GM12892 (cell line): ENCODE data around the gene GTF3C1.
"Not testable (repeated sequence)": the region's sequence is repeated elsewhere in the genome, so short reads cannot be mapped to it uniquely, and the experiment has no call there.

Experiments used
- DNase-seq: peaks from one replicate; pipeline ENCODE4 v3.0.0; 2011; ENCODE audit not compliant: insufficient read length
- FAIRE-seq: peaks from 2 replicates; lab custom pipeline; 2011; peaks lifted over from hg19 to GRCh38; lab: Jason Lieb, UNC
- POLR2A ChIP-seq: IDR thresholded peaks from 2 replicates; pipeline ENCODE4 v1.6.1; 2011; ENCODE audit warnings: low read depth, low read length, control low read depth
- POLR2AphosphoS5 ChIP-seq: IDR thresholded peaks from 2 replicates; pipeline ENCODE4 v1.6.1; 2011; ENCODE audit warnings: low read depth, low read length, control low read depth
- TAF1 ChIP-seq: IDR thresholded peaks from 2 replicates; pipeline ENCODE4 v1.6.1; 2011; ENCODE audit warnings: low read depth, mild to moderate bottlenecking, control low read depth, low read length, borderline replicate concordance

The GTF3C1 gene

GRCh38 chr16:27445502-27446175 lies 104.1 kb downstream of the GTF3C1 start:
- DNase-seq (no peak), FAIRE-seq (peak; percentile 36)
- TF ChIP-seq POLR2AphosphoS5 (no peak), POLR2A (no peak), TAF1 (no peak)

DNA sequence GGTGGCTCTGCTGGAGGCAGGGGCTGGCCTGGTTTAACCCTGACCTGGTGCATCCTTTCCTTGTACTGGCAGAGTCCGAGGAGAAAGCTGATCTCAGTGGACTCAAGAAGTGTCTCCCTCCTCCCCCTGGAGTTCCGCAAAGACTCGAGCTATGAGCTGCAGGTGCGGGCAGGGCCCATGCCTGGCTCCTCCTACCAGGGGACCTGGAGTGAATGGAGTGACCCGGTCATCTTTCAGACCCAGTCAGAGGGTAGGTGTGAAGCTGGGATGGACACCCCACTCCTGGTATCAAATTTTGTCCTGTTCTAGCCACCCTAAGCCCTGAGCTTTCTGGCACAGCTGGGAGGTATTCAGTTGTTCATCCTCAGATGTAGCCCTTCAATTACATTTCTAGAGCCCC lies 105.2 kb downstream of the GTF3C1 start:
- DNase-seq, result no peak
- TF ChIP-seq POLR2A (no peak), POLR2AphosphoS5 (no peak), TAF1 (no peak)
- no peak for FAIRE-seq

- no peak for FAIRE-seq
- no peak for TF ChIP-seq TAF1
- TF ChIP-seq POLR2AphosphoS5, result no peak; the same call in 1 of the 2 replicates
- TF ChIP-seq POLR2A, result 0 out of 2 replicates have a peak, but pooled peaks have one; percentile 3
- DNase-seq, result no peak
Measured at GRCh38 chr16:27444015-27444414, 105.7 kb downstream of the GTF3C1 start.

- TF ChIP-seq POLR2AphosphoS5 (peak; percentile 79), POLR2A (peak; percentile 39; the same call in 1 of the 2 replicates), TAF1 (no peak)
- no peak for DNase-seq
- FAIRE-seq, result peak; percentile 24
Measured at GRCh38 chr16:27441998-27442397, 107.7 kb downstream of the GTF3C1 start.

DNA sequence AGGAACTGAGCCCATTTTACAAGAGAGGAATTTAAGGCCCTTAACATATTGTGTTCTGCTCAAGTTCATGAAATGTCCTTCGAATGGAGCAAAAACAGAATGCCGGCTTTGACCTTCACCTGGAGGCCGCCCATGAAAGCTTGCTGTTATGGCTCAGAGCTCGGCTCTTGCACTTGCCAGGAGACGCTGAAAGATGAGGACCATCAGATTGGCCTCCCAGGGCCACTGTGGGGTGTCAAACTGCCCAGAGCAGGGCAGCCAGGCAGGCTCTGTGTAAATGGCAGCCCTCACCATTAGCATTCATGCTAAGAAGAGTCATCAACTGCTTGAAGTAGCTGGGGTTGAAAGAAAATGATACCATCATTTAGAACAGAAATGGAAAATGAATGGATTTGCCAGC lies 108.4 kb downstream of the GTF3C1 start:
- no peak for DNase-seq
- TF ChIP-seq TAF1, result no peak
- no peak for TF ChIP-seq POLR2A
- TF ChIP-seq POLR2AphosphoS5, result no peak
- FAIRE-seq, result no peak

DNA sequence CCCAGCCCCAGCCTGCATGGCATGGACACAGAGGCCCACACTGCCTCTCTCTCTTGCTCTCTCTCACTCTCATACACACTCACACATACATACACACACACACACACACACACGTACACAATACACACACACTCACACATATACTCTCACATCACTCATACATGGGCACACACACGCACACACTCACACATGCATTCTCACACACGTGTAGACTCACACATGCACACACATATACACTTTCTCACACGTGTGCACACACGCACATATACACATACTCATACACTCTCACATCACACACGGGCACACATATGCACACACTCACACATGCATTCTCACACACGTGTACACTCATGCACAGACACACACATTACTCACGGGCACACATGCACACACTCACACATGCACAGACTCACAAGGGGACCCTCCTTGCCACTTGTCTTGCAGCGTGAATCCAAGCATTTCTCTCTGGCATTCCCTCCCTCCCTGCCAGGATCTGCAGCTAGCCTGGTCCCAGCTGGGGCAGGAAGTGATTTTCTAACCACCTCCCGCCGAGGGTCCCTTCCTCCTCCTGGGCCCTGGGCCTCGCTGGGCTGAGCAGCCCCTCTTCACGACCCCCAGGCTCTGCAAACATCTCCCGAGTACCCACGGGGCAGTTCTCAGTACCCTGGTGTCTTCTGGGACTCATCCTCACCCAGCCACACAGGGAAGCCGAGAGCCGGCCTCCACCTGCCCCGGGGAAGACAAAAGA lies 110.3 kb downstream of the GTF3C1 start:
- FAIRE-seq (peak; percentile 48), DNase-seq (no peak)
- TF ChIP-seq POLR2AphosphoS5, result peak; percentile 53; the same call in 1 of the 2 replicates
- no peak for TF ChIP-seq TAF1

GRCh38 chr16:27437946-27438345 lies 111.8 kb downstream of the GTF3C1 start:
- FAIRE-seq (no peak), DNase-seq (no peak)
- TF ChIP-seq TAF1 (no peak), POLR2A (no peak), POLR2AphosphoS5 (no peak)

- FAIRE-seq, result peak; percentile 56
- TF ChIP-seq POLR2AphosphoS5 (no peak), TAF1 (no peak), POLR2A (no peak; the same call in none of the 2 replicates)
- no peak for DNase-seq
Measured at GRCh38 chr16:27436921-27437650, 112.6 kb downstream of the GTF3C1 start.

DNA sequence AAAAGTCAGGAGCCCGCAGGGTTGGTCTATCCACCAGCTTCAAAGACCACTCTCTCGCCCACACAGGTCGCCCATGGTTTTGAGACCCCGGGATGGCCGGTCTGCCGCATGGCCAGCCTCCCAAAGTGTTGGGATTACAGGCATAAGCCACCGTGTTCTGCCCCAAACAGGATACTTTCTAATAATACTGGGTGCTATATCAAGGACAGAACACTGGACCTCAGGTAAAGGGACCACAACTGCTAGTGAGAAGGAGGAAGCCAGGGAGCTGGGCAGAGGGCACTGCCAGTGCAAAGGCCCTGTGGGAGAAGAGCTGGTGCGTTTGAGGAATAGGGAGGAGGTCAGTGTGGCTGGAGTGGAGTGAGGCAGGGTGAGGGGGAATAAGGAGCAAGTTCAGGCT lies 113.6 kb downstream of the GTF3C1 start:
- FAIRE-seq (no peak), DNase-seq (no peak)
- TF ChIP-seq POLR2A (no peak), POLR2AphosphoS5 (0 out of 2 replicates have a peak, but pooled peaks have one; percentile 24), TAF1 (no peak)

DNA sequence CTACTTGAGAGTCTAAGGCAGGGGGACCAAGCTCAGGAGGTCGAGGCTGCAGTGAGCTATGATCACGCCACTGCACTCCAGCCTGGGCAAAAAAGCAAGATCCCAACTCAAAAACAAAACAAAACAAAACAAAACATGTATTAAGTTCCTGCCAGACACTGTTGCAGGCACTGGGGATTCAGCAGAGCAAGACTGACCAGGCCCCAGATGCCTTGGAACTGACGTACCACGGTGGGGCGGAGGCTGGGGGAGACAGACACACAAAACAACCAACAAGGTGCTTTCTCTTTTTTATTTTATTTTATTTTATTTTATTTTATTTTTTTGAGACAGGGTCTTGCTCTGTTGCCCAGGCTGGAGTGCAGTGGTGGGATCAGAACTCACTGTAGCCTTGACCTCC lies 114.6 kb downstream of the GTF3C1 start:
- not testable (repeated sequence) for FAIRE-seq, DNase-seq

GRCh38 chr16:27434141-27435051 lies 115.3 kb downstream of the GTF3C1 start:
- no peak for TF ChIP-seq TAF1
- no peak for TF ChIP-seq POLR2AphosphoS5
- TF ChIP-seq POLR2A, result no peak
- DNase-seq (no peak), FAIRE-seq (no peak)

GRCh38 chr16:27433636-27434035 lies 116.1 kb downstream of the GTF3C1 start:
- DNase-seq, result no peak
- TF ChIP-seq POLR2AphosphoS5 (no peak), POLR2A (no peak)
- no peak for FAIRE-seq

GRCh38 chr16:27433191-27433590 lies 116.5 kb downstream of the GTF3C1 start:
- DNase-seq, FAIRE-seq: not testable (repeated sequence)
